ENCODE measurements around the gene PDE1A.

PDE1A gene

GRCh38 chr2:182208421-182208820 is 218.4 kb downstream of the PDE1A start:
- no peak for DNase-seq (ENCODE audit: low read depth in 2 of 2)

GRCh38 chr2:182207049-182207746 is 219.6 kb downstream of the PDE1A start:
- no peak for DNase-seq (ENCODE audit: low read depth in 2 of 2)

GRCh38 chr2:182197529-182197928 is 229.3 kb downstream of the PDE1A start:
- DNase-seq (ENCODE audit: low read depth in 2 of 2), result no peak

- DNase-seq (ENCODE audit: low read depth in 2 of 2), result no peak
Observed at GRCh38 chr2:182193291-182193690, 233.5 kb downstream of the PDE1A start.

- no peak for DNase-seq (ENCODE audit: low read depth in 2 of 2)
Observed at GRCh38 chr2:182191061-182191460, 235.8 kb downstream of the PDE1A start.

GRCh38 chr2:182187130-182187529 is 239.7 kb downstream of the PDE1A start:
- no peak for DNase-seq (ENCODE audit: low read depth in 2 of 2)

GRCh38 chr2:182186132-182186735 is 240.6 kb downstream of the PDE1A start:
- DNase-seq (ENCODE audit: low read depth in 2 of 2), result no peak

GRCh38 chr2:182182436-182182835 is 244.4 kb downstream of the PDE1A start:
- DNase-seq (ENCODE audit: low read depth in 2 of 2), result no peak

GRCh38 chr2:182181381-182181780 is 245.5 kb downstream of the PDE1A start:
- DNase-seq (ENCODE audit: low read depth in 2 of 2), result no peak

GRCh38 chr2:182179176-182179575 is 247.7 kb downstream of the PDE1A start:
- no peak for DNase-seq (ENCODE audit: low read depth in 2 of 2)

GRCh38 chr2:182173944-182174622 is 252.8 kb downstream of the PDE1A start:
- no peak for DNase-seq (ENCODE audit: low read depth in 2 of 2)

GRCh38 chr2:182170341-182170740 is 256.5 kb downstream of the PDE1A start:
- no peak for DNase-seq (ENCODE audit: low read depth in 2 of 2)

GRCh38 chr2:182167882-182168281 is 259.0 kb downstream of the PDE1A start:
- no peak for DNase-seq (ENCODE audit: low read depth in 2 of 2)

- DNase-seq (ENCODE audit: low read depth in 2 of 2), result no peak
Observed at GRCh38 chr2:182166841-182167240, 260.0 kb downstream of the PDE1A start.

GRCh38 chr2:182166406-182166805 is 260.4 kb downstream of the PDE1A start:
- DNase-seq (ENCODE audit: low read depth in 2 of 2), result no peak

GRCh38 chr2:182165202-182165601 is 261.6 kb downstream of the PDE1A start:
- no peak for DNase-seq (ENCODE audit: low read depth in 2 of 2)

- DNase-seq (ENCODE audit: low read depth in 2 of 2), result no peak
Observed at GRCh38 chr2:182164686-182165085, 262.1 kb downstream of the PDE1A start.

GRCh38 chr2:182163878-182164277 is 263.0 kb downstream of the PDE1A start:
- DNase-seq (ENCODE audit: low read depth in 2 of 2), result no peak

GRCh38 chr2:182148344-182148743 is 278.5 kb downstream of the PDE1A start:
- DNase-seq (ENCODE audit: low read depth in 2 of 2), result no peak

GRCh38 chr2:182144776-182145165 is 282.1 kb downstream of the PDE1A start:
- DNase-seq (ENCODE audit: low read depth in 2 of 2), result no peak

- DNase-seq (ENCODE audit: low read depth in 2 of 2), result no peak
Observed at GRCh38 chr2:182144041-182144775, 282.6 kb downstream of the PDE1A start.

GRCh38 chr2:182142062-182142461 is 284.8 kb downstream of the PDE1A start:
- DNase-seq (ENCODE audit: low read depth in 2 of 2), result no peak
